ENCODE measurements around the gene TNFAIP6. TPM values are rescaled to one million over a fixed set of nuclear protein-coding genes. Genes with fewer than 3 reads are reported as not detected.
A peak's percentile ranks its signal among the peaks of the same experiment; 100 is the strongest.

TNFAIP6 gene
- total RNA-seq, 4 donors from 2014 or later = 0.58 to 1.9 (median 1.0) TPM

DNA sequence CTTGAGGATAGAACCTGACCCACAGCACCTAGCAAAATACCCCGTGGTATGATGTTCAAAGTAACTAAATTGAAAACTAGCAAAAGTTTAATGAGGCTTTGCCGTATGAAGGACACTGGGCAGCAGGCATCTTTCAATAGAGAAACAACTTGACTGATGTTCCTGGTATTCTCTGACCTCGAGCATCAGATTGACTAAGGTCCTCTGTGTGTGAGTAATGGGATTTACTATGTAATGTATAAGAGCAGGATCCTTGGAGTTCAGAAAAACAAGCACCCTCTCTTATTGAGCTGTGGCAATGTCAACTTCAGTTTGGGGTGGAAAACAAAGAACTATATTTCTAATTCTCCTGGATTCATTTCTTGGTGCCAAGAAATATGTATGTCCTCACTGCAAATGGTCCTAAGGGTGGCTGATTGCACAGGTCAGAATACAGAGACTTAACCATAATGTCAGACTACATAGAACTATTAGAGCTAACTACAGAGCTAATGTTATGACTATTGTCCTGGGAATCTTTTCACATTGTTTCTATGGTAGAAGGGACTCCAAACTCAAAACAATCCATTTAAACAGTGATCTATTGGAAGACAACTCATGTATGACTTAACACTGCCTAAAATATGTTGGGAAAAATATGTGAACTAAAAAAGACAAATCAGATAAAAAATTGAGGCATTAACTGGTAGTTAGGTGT lies 4.4 kb downstream of the TNFAIP6 start:
- no peak for TF ChIP-seq POLR2A (IDR thresholded peaks at IDR 0.05)
- TF ChIP-seq, protein P1, sequence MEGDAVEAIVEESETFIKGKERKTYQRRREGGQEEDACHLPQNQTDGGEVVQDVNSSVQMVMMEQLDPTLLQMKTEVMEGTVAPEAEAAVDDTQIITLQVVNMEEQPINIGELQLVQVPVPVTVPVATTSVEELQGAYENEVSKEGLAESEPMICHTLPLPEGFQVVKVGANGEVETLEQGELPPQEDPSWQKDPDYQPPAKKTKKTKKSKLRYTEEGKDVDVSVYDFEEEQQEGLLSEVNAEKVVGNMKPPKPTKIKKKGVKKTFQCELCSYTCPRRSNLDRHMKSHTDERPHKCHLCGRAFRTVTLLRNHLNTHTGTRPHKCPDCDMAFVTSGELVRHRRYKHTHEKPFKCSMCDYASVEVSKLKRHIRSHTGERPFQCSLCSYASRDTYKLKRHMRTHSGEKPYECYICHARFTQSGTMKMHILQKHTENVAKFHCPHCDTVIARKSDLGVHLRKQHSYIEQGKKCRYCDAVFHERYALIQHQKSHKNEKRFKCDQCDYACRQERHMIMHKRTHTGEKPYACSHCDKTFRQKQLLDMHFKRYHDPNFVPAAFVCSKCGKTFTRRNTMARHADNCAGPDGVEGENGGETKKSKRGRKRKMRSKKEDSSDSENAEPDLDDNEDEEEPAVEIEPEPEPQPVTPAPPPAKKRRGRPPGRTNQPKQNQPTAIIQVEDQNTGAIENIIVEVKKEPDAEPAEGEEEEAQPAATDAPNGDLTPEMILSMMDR (IDR thresholded peaks at IDR 0.05) = no peak
- WGBS, 2 donors = 83% methylated on average over 3 of the region's 3 CpGs
- intact Hi-C loops (cut with DNase I; ENCODE audit: low total_unique reads) = no loop called here
- H3K4me3 ChIP-seq (ENCODE audit: low read depth, poor library complexity, severe bottlenecking) = no peak overlapping the region
- DNase-seq (ENCODE audit: low spot score in 2 of 2) = no peak

DNA sequence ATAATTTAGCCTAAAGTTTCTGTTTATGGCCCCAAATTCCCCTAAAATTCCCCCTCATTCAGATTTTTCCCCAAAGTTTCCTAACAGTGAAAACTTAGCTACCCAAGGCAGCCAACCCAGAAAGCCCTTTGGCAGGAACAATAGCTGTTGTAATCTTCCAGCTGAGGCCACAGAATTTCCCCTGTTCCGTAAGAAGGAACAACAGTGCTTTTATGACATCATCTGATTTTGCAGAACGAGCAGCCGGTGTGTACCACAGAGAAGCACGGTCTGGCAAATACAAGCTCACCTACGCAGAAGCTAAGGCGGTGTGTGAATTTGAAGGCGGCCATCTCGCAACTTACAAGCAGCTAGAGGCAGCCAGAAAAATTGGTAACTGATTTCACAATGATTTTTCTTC lies 6.3 kb downstream of the TNFAIP6 start:
- intact Hi-C loops (cut with DNase I; ENCODE audit: low total_unique reads) = no loop called here
- TF ChIP-seq POLR2A (IDR thresholded peaks at IDR 0.05) = no peak
- TF ChIP-seq, protein P1 (IDR thresholded peaks at IDR 0.05) = no peak

DNA sequence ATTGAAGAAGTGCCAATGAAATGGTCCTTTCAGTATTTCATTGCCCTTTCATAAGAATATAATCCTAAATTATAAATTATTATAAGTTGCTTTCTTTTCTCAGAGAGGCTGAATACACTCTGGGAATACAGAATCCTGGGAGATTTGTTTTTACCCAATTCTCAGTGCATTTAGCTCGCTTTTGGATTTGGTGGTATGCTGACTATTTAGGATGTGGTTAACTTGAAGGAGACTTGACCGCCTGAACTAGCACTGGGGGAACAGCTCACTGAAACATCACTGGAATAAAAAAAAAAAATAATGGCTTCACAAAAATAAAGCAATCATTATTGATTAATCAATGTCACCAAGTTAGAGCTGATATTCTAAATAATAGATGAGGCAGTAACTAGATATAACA lies 10.2 kb downstream of the TNFAIP6 start:
- no peak overlapping the region for H3K4me3 ChIP-seq (ENCODE audit: low read depth, poor library complexity, severe bottlenecking)
- DNase-seq (ENCODE audit: low spot score in 2 of 2) = no peak
- TF ChIP-seq, protein P1 (IDR thresholded peaks at IDR 0.05) = no peak
- no peak for TF ChIP-seq POLR2A (IDR thresholded peaks at IDR 0.05)
- WGBS, 2 donors = 88 to 92% methylated on average over 2 of the region's 2 CpGs
- intact Hi-C loops (cut with DNase I; ENCODE audit: low total_unique reads) = no loop called here

More for the DNA sequence above, 6.3 kb downstream of the TNFAIP6 start:
- H3K4me3 ChIP-seq (ENCODE audit: low read depth, poor library complexity, severe bottlenecking) = no peak overlapping the region
- WGBS, 2 donors = 55 to 71% methylated on average over 8 of the region's 8 CpGs
- peak in 1 of 2 donors; percentile 24 for DNase-seq (ENCODE audit: low spot score in 2 of 2)

DNA sequence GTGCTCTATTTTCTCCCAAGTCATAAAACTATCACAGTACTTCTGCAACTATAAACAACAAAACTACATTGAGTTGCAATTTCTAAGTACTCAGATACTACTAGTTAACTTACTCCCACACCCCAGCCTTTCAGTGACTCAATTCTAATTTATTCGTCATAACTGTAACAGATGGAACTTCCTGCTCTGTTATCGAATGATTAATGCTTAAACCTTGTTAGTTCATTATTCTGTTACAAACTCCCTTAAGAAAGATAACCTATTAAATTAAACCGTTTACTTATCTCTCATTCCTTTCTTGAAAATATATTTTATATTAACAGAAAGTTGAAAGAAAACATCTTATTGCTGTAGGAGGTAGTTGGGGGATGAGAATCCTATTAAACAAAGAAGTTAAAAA lies 17.0 kb downstream of the TNFAIP6 start:
- H3K4me3 ChIP-seq (ENCODE audit: low read depth, poor library complexity, severe bottlenecking) = no peak overlapping the region
- 35 to 38% methylated on average over 3 of the region's 3 CpGs for WGBS, 2 donors
- DNase-seq (ENCODE audit: low spot score in 2 of 2) = no peak
- intact Hi-C loops (cut with DNase I; ENCODE audit: low total_unique reads) = no loop called here
- TF ChIP-seq POLR2A (IDR thresholded peaks at IDR 0.05) = no peak
- TF ChIP-seq, protein P1 (IDR thresholded peaks at IDR 0.05) = no peak

DNA sequence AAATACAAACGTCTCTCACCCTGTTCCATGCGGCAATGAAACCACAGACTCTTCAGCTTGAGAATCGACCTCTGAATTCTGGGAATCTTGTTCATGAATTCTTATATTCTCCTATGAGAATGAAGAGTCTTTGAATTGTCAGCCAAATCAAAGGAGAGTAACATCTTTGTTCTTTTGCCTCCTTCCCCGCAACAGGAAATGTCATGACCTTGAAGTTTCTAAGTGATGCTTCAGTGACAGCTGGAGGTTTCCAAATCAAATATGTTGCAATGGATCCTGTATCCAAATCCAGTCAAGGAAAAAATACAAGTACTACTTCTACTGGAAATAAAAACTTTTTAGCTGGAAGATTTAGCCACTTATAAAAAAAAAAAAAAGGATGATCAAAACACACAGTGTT lies 21.8 kb downstream of the TNFAIP6 start:
- 72 to 78% methylated on average over 4 of the region's 4 CpGs for WGBS, 2 donors
- DNase-seq (ENCODE audit: low spot score in 2 of 2) = no peak
- no peak overlapping the region for H3K4me3 ChIP-seq (ENCODE audit: low read depth, poor library complexity, severe bottlenecking)
- intact Hi-C loops (cut with DNase I; ENCODE audit: low total_unique reads) = no loop called here
- TF ChIP-seq POLR2A (IDR thresholded peaks at IDR 0.05) = no peak
- TF ChIP-seq, protein P1 (IDR thresholded peaks at IDR 0.05) = no peak

All from lower leg skin (tissue), 4 donors.